Tibial nerve (tissue), 4 donors: ENCODE measurements around the gene MPST. TPM values are rescaled to one million over a fixed set of nuclear protein-coding genes. Genes with fewer than 3 reads are reported as not detected.

Experiments used
- DNase-seq, 2 donors: peaks; one replicate each; pipeline ENCODE4 v3.0.0-alpha.2; 2019; ENCODE audit warnings: low spot score in 2 of 2
- H3K27ac ChIP-seq, 4 donors: fragments of 200-600 bp; sonication (generic) in 3 of 4; one replicate each; pipeline ENCODE4 v1.5.1; 2017 to 2019; ENCODE audit warnings: mild to moderate bottlenecking in 1 of 4
- H3K27me3 ChIP-seq, 2 donors: fragments of 200-600 bp; sonication (generic) in 1 of 2; one replicate each; pipeline versions ENCODE4 v1.5.1 to v1.6.0; 2017 to 2019
- H3K36me3 ChIP-seq, 3 donors: fragments of 200-600 bp; sonication (generic); one replicate each; pipeline ENCODE4 v1.5.1; 2018 to 2019
- H3K4me1 ChIP-seq, 4 donors: fragments of 200-600 bp; sonication (generic) in 3 of 4; one replicate each; pipeline ENCODE4 v1.5.1; 2017 to 2019
- H3K4me3 ChIP-seq, 4 donors: fragments of 200-600 bp; sonication (generic) in 3 of 4; one replicate each; pipeline ENCODE4 v1.5.1; 2017 to 2019; ENCODE audit warnings: mild to moderate bottlenecking in 1 of 4, moderate library complexity in 1 of 4
- H3K9me3 ChIP-seq, 4 donors: fragments of 200-600 bp; sonication (generic) in 3 of 4; one replicate each; pipeline ENCODE4 v1.5.1; 2017 to 2019
- CTCF ChIP-seq, 5 experiments: fragments of 200-600 bp in 3 of 5; fragments of 450-650 bp in 2 of 5; sonication (generic) in 3 of 5; IDR thresholded peaks; one replicate each; pipeline ENCODE4 v1.5.1; 2016 to 2019; ENCODE audit warnings: antibody characterized with exemption in 5 of 5, mild to moderate bottlenecking in 3 of 5, moderate library complexity in 2 of 5
- EP300 ChIP-seq, 2 donors: sonication (generic); formaldehyde crosslinking; IDR thresholded peaks; one replicate each; pipeline ENCODE4 v1.6.1; 2017; ENCODE audit warnings: antibody characterized with exemption in 2 of 2, mild to moderate bottlenecking in 1 of 2
- POLR2A ChIP-seq, 2 donors: fragments of 450-650 bp; IDR thresholded peaks; one replicate each; pipeline ENCODE4 v1.6.1; 2017; ENCODE audit warnings: antibody characterized with exemption in 2 of 2, mild to moderate bottlenecking in 2 of 2, moderate library complexity in 2 of 2
- WGBS, 2 donors: methylation state at CpG; one replicate each; pipeline ENCODE4 v1.1.5; 2018; 5-methylcytosine and 5-hydroxymethylcytosine counted together
- total RNA-seq, 4 donors: library from RNA; depleted of rRNA; stranded (reverse); fragments of >200 nt; gene quantifications; one replicate each; pipeline ENCODE4 v1.1.0, GENCODE V29; 2016

MPST gene
- total RNA-seq, 4 donors from 2014 or later, result 193 to 258 (median 199) TPM

GRCh38 chr22:37049224-37049623, 29.7 kb downstream of the MPST start:
- H3K4me3 ChIP-seq, result no peak overlapping the region
- TF ChIP-seq EP300 (IDR thresholded peaks at IDR 0.05), result no peak
- no peak for TF ChIP-seq POLR2A (IDR thresholded peaks at IDR 0.05)
- TF ChIP-seq CTCF (IDR thresholded peaks at IDR 0.05), result no peak
- DNase-seq, result no peak
- no peaks in the 10 kb centered on the region for H3K9me3 ChIP-seq
- WGBS, 2 donors, result 68 to 80% methylated on average over 2 of the region's 2 CpGs
- H3K27ac ChIP-seq, result no peak overlapping the region
- peaks cover 0 to 13% (median 0%) of the 10 kb centered on the region in 3 donors for H3K36me3 ChIP-seq
- no peaks in the 10 kb centered on the region for H3K27me3 ChIP-seq
- H3K4me1 ChIP-seq, result peaks cover 0 to 28% (median 9%) of the 10 kb centered on the region in 4 donors

- no peaks in the 10 kb centered on the region for H3K9me3 ChIP-seq
- no peak for TF ChIP-seq EP300 (IDR thresholded peaks at IDR 0.05)
- no peak for TF ChIP-seq POLR2A (IDR thresholded peaks at IDR 0.05)
- no peak for TF ChIP-seq CTCF (IDR thresholded peaks at IDR 0.05)
- peak overlapping the region in 2 of 4 donors; percentile 69 to 87 for H3K4me3 ChIP-seq
- H3K4me1 ChIP-seq, result peaks cover 0 to 28% (median 9%) of the 10 kb centered on the region in 4 donors
- WGBS, 2 donors, result 76 to 78% methylated on average over 6 of the region's 6 CpGs
- H3K27ac ChIP-seq, result peak overlapping the region in 2 of 4 donors; percentile 52 to 54
- peaks cover 0 to 30% (median 0%) of the 10 kb centered on the region in 3 donors for H3K36me3 ChIP-seq
- no peak for DNase-seq
- H3K27me3 ChIP-seq, result no peaks in the 10 kb centered on the region
These were observed 31.4 kb downstream of the MPST start for GRCh38 chr22:37050913-37051312.

- DNase-seq, result peak; percentile 26 to 30
- no peaks in the 10 kb centered on the region for H3K9me3 ChIP-seq
- no peaks in the 10 kb centered on the region for H3K27me3 ChIP-seq
- peak within 1 kb of the TSS in 2 of 4 donors; percentile 52 to 54 for H3K27ac ChIP-seq
- WGBS, 2 donors, result 2 to 5% methylated on average over 28 to 64 of the region's 89 CpGs
- H3K36me3 ChIP-seq, result peaks cover 0 to 38% (median 0%) of the 10 kb centered on the region in 3 donors
- TF ChIP-seq EP300 (IDR thresholded peaks at IDR 0.05), result no peak
- TF ChIP-seq POLR2A (IDR thresholded peaks at IDR 0.05), result peak in 1 of 2 donors; percentile 22
- H3K4me3 ChIP-seq, result peak within 1 kb of the TSS; percentile 61 to 87 (median 66)
- H3K4me1 ChIP-seq, result peaks cover 0 to 28% (median 9%) of the 10 kb centered on the region in 4 donors
These were observed 32.1 kb downstream of the MPST start, which contains the start of gene KCTD17 for GRCh38 chr22:37051391-37052385. KCTD17 (plus strand) TSS chr22:37051742; CDS start chr22:37051761, 19 bp downstream.

GRCh38 chr22:37052386-37053309, 33.1 kb downstream of the MPST start:
- WGBS, 2 donors, result 67 to 77% methylated on average over 22 to 25 of the region's 25 CpGs
- peak overlapping the region; percentile 61 to 87 (median 66) for H3K4me3 ChIP-seq
- H3K9me3 ChIP-seq, result no peaks in the 10 kb centered on the region
- no peak for TF ChIP-seq EP300 (IDR thresholded peaks at IDR 0.05)
- TF ChIP-seq CTCF (IDR thresholded peaks at IDR 0.05), result no peak
- TF ChIP-seq POLR2A (IDR thresholded peaks at IDR 0.05), result no peak
- peaks cover 0 to 47% (median 0%) of the 10 kb centered on the region in 3 donors for H3K36me3 ChIP-seq
- no peaks in the 10 kb centered on the region for H3K27me3 ChIP-seq
- peaks cover 0 to 28% (median 9%) of the 10 kb centered on the region in 4 donors for H3K4me1 ChIP-seq
- H3K27ac ChIP-seq, result peak overlapping the region in 1 of 4 donors; percentile 54
- no peak for DNase-seq
